ENCODE data around the gene NUDT1.

- TF ChIP-seq EZH2 (IDR thresholded peaks at IDR 0.05) = no peak
- TF ChIP-seq YY1 (IDR thresholded peaks at IDR 0.05; ENCODE audit: extremely low read depth, insufficient replicate concordance, low read depth, low read length) = no peak
- no peak for TF ChIP-seq RAD21 (IDR thresholded peaks at IDR 0.05; ENCODE audit: low read depth)
- TF ChIP-seq CTCF (IDR thresholded peaks at IDR 0.05 in 2 of 3, conservative IDR thresholded peaks at IDR 0.05 in 1 of 3; ENCODE audit: borderline replicate concordance in 1 of 3, insufficient read depth in 1 of 3, low read depth in 2 of 3, low read length in 2 of 3) = no peak
- TF ChIP-seq CEBPB (IDR thresholded peaks at IDR 0.05; ENCODE audit: low read depth) = no peak
- no peak for TF ChIP-seq POLR2A (IDR thresholded peaks at IDR 0.05; ENCODE audit: borderline replicate concordance, extremely low read depth, insufficient read depth, insufficient read length)
- no peak for TF ChIP-seq REST (IDR thresholded peaks at IDR 0.05; ENCODE audit: low read depth)
Observed at GRCh38 chr7:2200584-2200980, 41.4 kb upstream of the NUDT1 start.
